GM12874 (cell line): ENCODE measurements around the gene XYLT1.

Source experiments
- CTCF ChIP-seq: IDR thresholded peaks from 2 replicates; pipeline ENCODE4 v1.5.1; 2011; ENCODE audit warnings: low read depth, mild to moderate bottlenecking, control low read depth, low read length, moderate library complexity; ENCODE audit not compliant: insufficient read depth

The XYLT1 gene

GRCh38 chr16:17231972-17232371 lies 238.8 kb downstream of the XYLT1 start:
- no peak for TF ChIP-seq CTCF

- 0 out of 2 replicates have a peak, but pooled peaks have one; percentile 4 for TF ChIP-seq CTCF
Measured at GRCh38 chr16:17230932-17231581, 239.7 kb downstream of the XYLT1 start.

- no peak for TF ChIP-seq CTCF
Measured at GRCh38 chr16:17229766-17230165, 241.0 kb downstream of the XYLT1 start.

- TF ChIP-seq CTCF: no peak
Measured at GRCh38 chr16:17229131-17229530, 241.6 kb downstream of the XYLT1 start.

- TF ChIP-seq CTCF: no peak
Measured at GRCh38 chr16:17228708-17229055, 242.1 kb downstream of the XYLT1 start.

GRCh38 chr16:17228048-17228707 lies 242.6 kb downstream of the XYLT1 start:
- TF ChIP-seq CTCF: no peak

- TF ChIP-seq CTCF: no peak
Measured at GRCh38 chr16:17227278-17227677, 243.5 kb downstream of the XYLT1 start.
